Caco-2 (cell line): ENCODE results near the gene SPINK2. TPM values are rescaled to one million over a fixed set of nuclear protein-coding genes. Genes with fewer than 3 reads are reported as not detected.

ENCODE experiments used
- BruUV-seq: library from RNA; stranded (reverse); fragments of 400-500 nt; replicated peaks from 2 replicates; lab custom pipeline; 2021; lab: Mats Ljungman, UMichigan
- CTCF ChIA-PET: fragments of 300-600 bp; sonication (Branson Sonifier 250); formaldehyde crosslinking; loops from one replicate; lab custom pipeline; 2022; ENCODE audit warnings: antibody characterized with exemption; lab: Charles Lee
- POLR2A ChIA-PET: fragments of 300-600 bp; sonication (Branson Sonifier 250); formaldehyde crosslinking; loops from one replicate; lab custom pipeline; 2022; ENCODE audit warnings: antibody characterized with exemption; lab: Charles Lee
- DNase-seq, 2 experiments: peaks; one replicate each; pipeline versions ENCODE4 v3.0.0 to v3.0.0-alpha.2; 2020 to 2022
- H3K27me3 ChIP-seq: replicated peaks from 2 replicates; pipeline ENCODE4 v1.6.0; 2011; ENCODE audit warnings: low read length; ENCODE audit not compliant: control insufficient read depth, insufficient read depth
- H3K36me3 ChIP-seq: 2 replicates; pipeline ENCODE4 v1.5.1; 2011; ENCODE audit warnings: low read length; ENCODE audit not compliant: control insufficient read depth, insufficient read depth
- H3K4me1 ChIP-seq: fragments of 250-450 bp; sonication (Bioruptor Pico); 2 replicates; pipeline ENCODE4 v1.5.1; 2020; ENCODE audit warnings: mild to moderate bottlenecking
- H3K4me3 ChIP-seq: 2 replicates; pipeline ENCODE4 v1.5.1; 2011; ENCODE audit warnings: low read depth, mild to moderate bottlenecking, control low read depth, low read length
- H3K9me3 ChIP-seq: fragments of 250-450 bp; sonication (Bioruptor Pico); 2 replicates; pipeline ENCODE4 v1.5.1; 2020; ENCODE audit warnings: mild to moderate bottlenecking, moderate library complexity
- H3K27ac Mint-ChIP-seq: one replicate; pipeline ENCODE4 v1.8.0; 2022; ENCODE audit warnings: mixed read lengths; ENCODE audit not compliant: unreplicated experiment
- H3K27me3 Mint-ChIP-seq: one replicate; pipeline ENCODE4 v1.8.0; 2022; ENCODE audit warnings: mixed read lengths; ENCODE audit not compliant: insufficient read depth, unreplicated experiment
- H3K36me3 Mint-ChIP-seq: one replicate; pipeline ENCODE4 v1.8.0; 2022; ENCODE audit warnings: mild to moderate bottlenecking, mixed read lengths; ENCODE audit not compliant: insufficient read depth, unreplicated experiment
- H3K4me1 Mint-ChIP-seq: one replicate; pipeline ENCODE4 v1.8.0; 2022; ENCODE audit warnings: low read depth, mixed read lengths; ENCODE audit not compliant: unreplicated experiment
- H3K4me3 Mint-ChIP-seq: one replicate; pipeline ENCODE4 v1.8.0; 2022; ENCODE audit warnings: mild to moderate bottlenecking, moderate library complexity, mixed read lengths; ENCODE audit not compliant: unreplicated experiment
- H3K9me3 Mint-ChIP-seq: one replicate; pipeline ENCODE4 v1.8.0; 2022; ENCODE audit warnings: mixed read lengths; ENCODE audit not compliant: unreplicated experiment
- CTCF ChIP-seq, 2 experiments: fragments of 200-600 bp in 1 of 2; IDR thresholded peaks; 1 replicate in 1 of 2; 2 replicates in 1 of 2; pipeline versions ENCODE4 v1.5.1 to v1.8.0; 2011 to 2022; ENCODE audit warnings: antibody characterized with exemption in 1 of 2, control low read depth in 1 of 2, inconsistent platforms in 1 of 2, low read depth in 1 of 2, low read length in 1 of 2, mild to moderate bottlenecking in 1 of 2, moderate library complexity in 1 of 2; ENCODE audit not compliant: insufficient read depth in 1 of 2, severe bottlenecking in 1 of 2, unreplicated experiment in 1 of 2
- intact Hi-C: fragments of 100-400 bp; cut with micrococcal nuclease; formaldehyde crosslinking; loops from one replicate; pipeline ENCODE4 v1.10.0; 2022; ENCODE audit not compliant: unreplicated experiment
- total RNA-seq: library from RNA; stranded (reverse); gene quantifications from 2 replicates; pipeline ENCODE4 v1.2.3, GENCODE V29; 2022

The SPINK2 gene
- total RNA-seq, 1 experiment from 2014 or later, result not detected

GRCh38 chr4:56818797-56819196, 2.7 kb downstream of the SPINK2 start:
- no peak for DNase-seq
- H3K36me3 ChIP-seq, result no peaks in the 10 kb centered on the region
- no peak overlapping the region for H3K4me3 Mint-ChIP-seq
- H3K27me3 ChIP-seq, result no peaks in the 10 kb centered on the region
- intact Hi-C loops, result no loop called here
- H3K9me3 ChIP-seq, result no peaks in the 10 kb centered on the region
- POLR2A ChIA-PET, result no interaction called here
- H3K4me3 ChIP-seq, result no peak overlapping the region
- CTCF ChIA-PET, result no interaction called here
- H3K27me3 Mint-ChIP-seq, result peaks cover 6% of the 10 kb centered on the region
- H3K9me3 Mint-ChIP-seq, result no peaks in the 10 kb centered on the region
- BruUV-seq, result no TSS peak
- H3K27ac Mint-ChIP-seq, result no peak overlapping the region
- no peaks in the 10 kb centered on the region for H3K4me1 Mint-ChIP-seq
- no peak for TF ChIP-seq CTCF (IDR thresholded peaks at IDR 0.05; ENCODE audit: insufficient read depth in 1 of 2, low read depth in 1 of 2, low read length in 1 of 2, severe bottlenecking in 1 of 2, unreplicated experiment in 1 of 2)
- H3K36me3 Mint-ChIP-seq, result no peaks in the 10 kb centered on the region
- 0 out of 2 replicates have a peak, but pooled peaks cover 4% of the 10 kb centered on the region for H3K4me1 ChIP-seq

- H3K36me3 Mint-ChIP-seq, result no peaks in the 10 kb centered on the region
- no TSS peak for BruUV-seq
- ChIA-PET POLR2A (no interaction called here), CTCF (no interaction called here)
- no peaks in the 10 kb centered on the region for H3K4me1 Mint-ChIP-seq
- H3K27me3 Mint-ChIP-seq, result peaks cover 6% of the 10 kb centered on the region
- H3K4me3 Mint-ChIP-seq, result no peak overlapping the region
- no peaks in the 10 kb centered on the region for H3K36me3 ChIP-seq
- intact Hi-C loops, result no loop called here
- H3K4me3 ChIP-seq, result no peak overlapping the region
- H3K9me3 ChIP-seq, result no peaks in the 10 kb centered on the region
- H3K27me3 ChIP-seq, result no peaks in the 10 kb centered on the region
- no peaks in the 10 kb centered on the region for H3K9me3 Mint-ChIP-seq
- no peak for TF ChIP-seq CTCF (IDR thresholded peaks at IDR 0.05; ENCODE audit: insufficient read depth in 1 of 2, low read depth in 1 of 2, low read length in 1 of 2, severe bottlenecking in 1 of 2, unreplicated experiment in 1 of 2)
- no peak overlapping the region for H3K27ac Mint-ChIP-seq
- H3K4me1 ChIP-seq, result 0 out of 2 replicates have a peak, but pooled peaks cover 4% of the 10 kb centered on the region
- no peak for DNase-seq
Observed at GRCh38 chr4:56817840-56818491, 3.5 kb downstream of the SPINK2 start.

GRCh38 chr4:56806666-56807065, 14.8 kb downstream of the SPINK2 start:
- no peak for DNase-seq
- ChIA-PET POLR2A (no interaction called here), CTCF (no interaction called here)
- no peaks in the 10 kb centered on the region for H3K27me3 ChIP-seq
- no peaks in the 10 kb centered on the region for H3K4me1 ChIP-seq
- no peaks in the 10 kb centered on the region for H3K9me3 ChIP-seq
- H3K4me1 Mint-ChIP-seq, result no peaks in the 10 kb centered on the region
- intact Hi-C loops, result no loop called here
- no peaks in the 10 kb centered on the region for H3K27me3 Mint-ChIP-seq
- H3K36me3 Mint-ChIP-seq, result no peaks in the 10 kb centered on the region
- no peak overlapping the region for H3K27ac Mint-ChIP-seq
- H3K4me3 ChIP-seq, result no peak overlapping the region
- H3K4me3 Mint-ChIP-seq, result no peak overlapping the region
- no TSS peak for BruUV-seq
- H3K36me3 ChIP-seq, result no peaks in the 10 kb centered on the region
- H3K9me3 Mint-ChIP-seq, result no peaks in the 10 kb centered on the region
- no peak for TF ChIP-seq CTCF (IDR thresholded peaks at IDR 0.05; ENCODE audit: insufficient read depth in 1 of 2, low read depth in 1 of 2, low read length in 1 of 2, severe bottlenecking in 1 of 2, unreplicated experiment in 1 of 2)
